MM.1S (cell line): Measurements from ENCODE around the gene COPS8.
A peak's percentile ranks its signal among the peaks of the same experiment; 100 is the strongest.

ENCODE experiments used
- DNase-seq: peaks from one replicate; pipeline ENCODE4 v3.0.0-alpha.2; 2015
- H2AFZ ChIP-seq: fragments of 300-600 bp; sonication (generic); 2 replicates; pipeline ENCODE4 v1.6.0; 2016; ENCODE audit warnings: antibody characterized with exemption, low read length
- H3F3A ChIP-seq: fragments of 300-600 bp; sonication (generic); 2 replicates; pipeline ENCODE4 v1.6.1; 2016; ENCODE audit warnings: mild to moderate bottlenecking, antibody characterized with exemption, low read length, moderate library complexity, mixed read lengths; ENCODE audit not compliant: insufficient read depth
- H3K27ac ChIP-seq: fragments of 300-600 bp; sonication (generic); 2 replicates; pipeline ENCODE4 v1.5.1; 2016; ENCODE audit warnings: mild to moderate bottlenecking, low read length
- H3K27me3 ChIP-seq: fragments of 300-600 bp; sonication (generic); replicated peaks from 2 replicates; pipeline ENCODE4 v1.6.0; 2016; ENCODE audit warnings: low read length; ENCODE audit not compliant: insufficient read depth
- H3K36me3 ChIP-seq: fragments of 300-600 bp; sonication (generic); replicated peaks from 2 replicates; pipeline ENCODE4 v1.6.1; 2016; ENCODE audit warnings: mild to moderate bottlenecking, low read length, mixed read lengths; ENCODE audit not compliant: insufficient read depth
- H3K4me1 ChIP-seq: fragments of 300-600 bp; sonication (generic); 2 replicates; pipeline ENCODE4 v1.6.1; 2016; ENCODE audit warnings: low read length, mixed read lengths
- H3K4me2 ChIP-seq: fragments of 300-600 bp; sonication (generic); 2 replicates; pipeline ENCODE4 v1.6.0; 2016; ENCODE audit warnings: low read depth, low read length
- H3K4me3 ChIP-seq: fragments of 300-600 bp; sonication (generic); 2 replicates; pipeline ENCODE4 v1.5.1; 2016; ENCODE audit warnings: low read length, mixed read lengths
- H3K79me2 ChIP-seq: fragments of 300-600 bp; sonication (generic); 2 replicates; pipeline ENCODE4 v1.6.1; 2016; ENCODE audit warnings: mixed run types, low read length, mixed read lengths
- H3K9ac ChIP-seq: fragments of 300-600 bp; sonication (generic); 2 replicates; pipeline ENCODE4 v1.6.1; 2016; ENCODE audit warnings: low read length, mixed read lengths
- H3K9me2 ChIP-seq: fragments of 300-600 bp; sonication (generic); replicated peaks from 2 replicates; pipeline ENCODE4 v1.6.1; 2016; ENCODE audit warnings: mild to moderate bottlenecking, low read length, mixed read lengths; ENCODE audit not compliant: insufficient read depth
- H3K9me3 ChIP-seq: fragments of 300-600 bp; sonication (generic); replicated peaks from 2 replicates; pipeline ENCODE4 v1.6.1; 2016; ENCODE audit warnings: mild to moderate bottlenecking, low read length, mixed read lengths; ENCODE audit not compliant: insufficient read depth
- H4K20me1 ChIP-seq: fragments of 300-600 bp; sonication (generic); 2 replicates; pipeline ENCODE4 v1.6.1; 2016; ENCODE audit warnings: mild to moderate bottlenecking, low read length, moderate library complexity, mixed read lengths; ENCODE audit not compliant: insufficient read depth
- EZH2 ChIP-seq: fragments of 300-600 bp; sonication (generic); optimal IDR thresholded peaks from 2 replicates; pipeline ENCODE3; 2017; ENCODE audit warnings: low read depth, mild to moderate bottlenecking, antibody characterized with exemption, low read length, mixed read lengths
- EZH2phosphoT487 ChIP-seq: fragments of 300-600 bp; sonication (generic); IDR thresholded peaks from 2 replicates; pipeline ENCODE4 v1.6.1; 2018; ENCODE audit warnings: antibody characterized with exemption, low read length
- TF ChIP-seq, protein P1 (sequence below): fragments of 300-600 bp; sonication (generic); IDR thresholded peaks from 2 replicates; pipeline ENCODE4 v1.5.1; 2016; ENCODE audit warnings: antibody characterized with exemption, low read length, mixed read lengths

COPS8 gene

DNA sequence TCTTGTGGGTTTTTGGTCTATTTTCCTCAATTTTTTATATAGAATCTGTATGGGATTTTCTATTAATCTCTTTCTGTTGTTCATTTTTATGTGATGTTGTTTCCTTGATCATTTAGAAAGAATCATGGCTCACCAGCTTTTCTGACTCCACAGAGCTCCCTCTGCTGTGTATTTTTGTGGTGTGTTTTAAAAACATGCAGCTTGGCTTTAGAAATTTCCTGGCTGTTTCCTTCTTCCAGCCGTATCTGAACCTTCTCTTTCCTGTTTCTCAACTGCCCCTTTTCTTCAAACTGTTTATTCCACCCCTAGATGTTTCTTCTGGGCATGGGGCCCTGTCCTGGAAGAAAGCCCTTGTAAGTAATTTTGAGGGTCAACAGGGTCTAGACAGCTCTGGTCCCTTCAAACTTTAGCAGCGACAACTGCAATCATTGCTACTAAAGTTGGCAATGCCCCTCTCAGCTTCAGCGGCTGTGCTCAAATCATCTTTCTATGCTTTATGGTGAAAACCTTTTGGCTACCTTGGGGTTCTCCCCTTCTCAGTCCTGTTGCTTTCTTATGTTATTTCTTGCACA lies 17.6 kb upstream of the COPS8 start:
- H4K20me1 ChIP-seq, result no peaks in the 10 kb centered on the region
- H3K36me3 ChIP-seq, result no peaks in the 10 kb centered on the region
- no peak for TF ChIP-seq EZH2phosphoT487
- no peak for TF ChIP-seq EZH2
- H3K9ac ChIP-seq, result no peak overlapping the region
- H3K4me2 ChIP-seq, result no peak overlapping the region
- H3F3A ChIP-seq, result no peaks in the 10 kb centered on the region
- H3K79me2 ChIP-seq, result no peaks in the 10 kb centered on the region
- H3K4me3 ChIP-seq, result no peak overlapping the region
- H3K9me2 ChIP-seq, result no peaks in the 10 kb centered on the region
- no peaks in the 10 kb centered on the region for H3K4me1 ChIP-seq
- no peak for DNase-seq
- H2AFZ ChIP-seq, result no peak overlapping the region
- no peaks in the 10 kb centered on the region for H3K27me3 ChIP-seq
- no peak overlapping the region for H3K27ac ChIP-seq
- no peaks in the 10 kb centered on the region for H3K9me3 ChIP-seq

DNA sequence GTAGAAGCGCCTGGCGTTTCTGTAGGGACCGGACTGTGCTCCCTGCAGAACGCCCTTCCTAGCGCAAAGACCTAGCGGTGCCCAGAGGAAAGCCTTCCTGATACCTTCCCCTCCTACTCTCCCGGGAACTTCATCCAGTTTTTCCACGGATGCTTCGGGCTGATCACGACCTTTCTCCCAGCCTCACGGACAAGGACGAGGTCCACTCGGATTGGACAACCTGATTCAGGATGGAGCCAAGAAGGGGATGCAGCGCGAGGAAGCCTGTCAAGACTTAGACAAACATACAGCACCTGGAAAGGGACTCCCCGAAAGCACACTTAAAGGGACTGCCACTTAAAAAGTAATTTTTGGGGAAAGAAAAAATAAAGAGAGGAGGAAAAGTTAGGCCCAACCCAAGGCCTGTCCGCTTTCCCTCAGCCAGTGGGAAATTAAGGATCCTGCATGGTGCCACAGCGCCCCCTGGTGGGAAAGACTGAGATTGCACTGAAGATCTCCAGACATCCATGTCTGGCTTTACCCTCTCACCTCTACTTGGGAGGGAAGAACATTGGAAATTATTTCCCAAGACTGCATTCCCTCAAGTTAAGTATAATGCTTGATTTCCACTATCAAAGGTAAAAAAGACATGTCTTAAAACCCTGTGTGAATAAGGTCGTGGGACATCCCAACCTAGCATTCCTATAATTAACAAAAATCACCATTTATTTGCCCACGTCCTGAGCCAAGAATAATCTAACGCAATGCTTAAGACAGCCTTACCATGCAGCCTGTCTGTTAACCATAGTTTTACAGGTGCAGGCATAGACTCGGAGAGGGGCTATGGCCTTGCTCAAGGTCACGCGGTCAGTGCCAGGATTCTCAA lies 13.4 kb upstream of the COPS8 start:
- no peak overlapping the region for H3K4me2 ChIP-seq
- H3K27me3 ChIP-seq, result no peaks in the 10 kb centered on the region
- no peak overlapping the region for H3K4me3 ChIP-seq
- no peaks in the 10 kb centered on the region for H3K9me2 ChIP-seq
- H4K20me1 ChIP-seq, result no peaks in the 10 kb centered on the region
- H3K36me3 ChIP-seq, result no peaks in the 10 kb centered on the region
- H3K9ac ChIP-seq, result no peak overlapping the region
- H2AFZ ChIP-seq, result no peak overlapping the region
- TF ChIP-seq EZH2phosphoT487, result no peak
- TF ChIP-seq, protein P1, sequence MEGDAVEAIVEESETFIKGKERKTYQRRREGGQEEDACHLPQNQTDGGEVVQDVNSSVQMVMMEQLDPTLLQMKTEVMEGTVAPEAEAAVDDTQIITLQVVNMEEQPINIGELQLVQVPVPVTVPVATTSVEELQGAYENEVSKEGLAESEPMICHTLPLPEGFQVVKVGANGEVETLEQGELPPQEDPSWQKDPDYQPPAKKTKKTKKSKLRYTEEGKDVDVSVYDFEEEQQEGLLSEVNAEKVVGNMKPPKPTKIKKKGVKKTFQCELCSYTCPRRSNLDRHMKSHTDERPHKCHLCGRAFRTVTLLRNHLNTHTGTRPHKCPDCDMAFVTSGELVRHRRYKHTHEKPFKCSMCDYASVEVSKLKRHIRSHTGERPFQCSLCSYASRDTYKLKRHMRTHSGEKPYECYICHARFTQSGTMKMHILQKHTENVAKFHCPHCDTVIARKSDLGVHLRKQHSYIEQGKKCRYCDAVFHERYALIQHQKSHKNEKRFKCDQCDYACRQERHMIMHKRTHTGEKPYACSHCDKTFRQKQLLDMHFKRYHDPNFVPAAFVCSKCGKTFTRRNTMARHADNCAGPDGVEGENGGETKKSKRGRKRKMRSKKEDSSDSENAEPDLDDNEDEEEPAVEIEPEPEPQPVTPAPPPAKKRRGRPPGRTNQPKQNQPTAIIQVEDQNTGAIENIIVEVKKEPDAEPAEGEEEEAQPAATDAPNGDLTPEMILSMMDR, result peak; percentile 90
- peak; percentile 40 for DNase-seq
- H3K9me3 ChIP-seq, result no peaks in the 10 kb centered on the region
- H3K27ac ChIP-seq, result no peak overlapping the region
- no peaks in the 10 kb centered on the region for H3K4me1 ChIP-seq
- H3F3A ChIP-seq, result no peaks in the 10 kb centered on the region
- no peaks in the 10 kb centered on the region for H3K79me2 ChIP-seq

DNA sequence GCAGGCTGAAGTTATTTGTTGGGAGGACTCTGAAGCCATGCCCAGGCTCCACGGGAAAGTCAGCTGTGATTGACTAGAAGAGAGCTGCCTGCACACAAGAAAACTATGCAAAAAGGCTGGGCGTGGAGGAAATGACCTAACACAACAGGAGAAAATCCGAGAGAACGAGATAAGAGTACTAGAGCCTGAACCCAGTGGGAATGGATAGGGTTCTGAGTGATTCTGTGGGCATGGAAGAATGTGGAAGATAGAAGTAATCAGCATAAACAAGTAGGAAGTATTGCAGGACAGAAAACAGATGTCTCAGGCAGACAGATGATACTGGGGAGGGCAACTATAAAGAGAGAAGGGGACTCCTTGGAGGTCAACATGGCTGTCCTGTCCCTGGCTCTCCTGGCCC lies 12.1 kb upstream of the COPS8 start:
- Histone ChIP-seq H4K20me1 (no peaks in the 10 kb centered on the region), H3K27me3 (no peaks in the 10 kb centered on the region), H3K9ac (no peak overlapping the region), H3K9me3 (no peaks in the 10 kb centered on the region), H3K4me1 (no peaks in the 10 kb centered on the region), H3K27ac (no peak overlapping the region), H2AFZ (no peak overlapping the region), H3K36me3 (no peaks in the 10 kb centered on the region), H3F3A (no peaks in the 10 kb centered on the region), H3K9me2 (no peaks in the 10 kb centered on the region), H3K4me2 (no peak overlapping the region), H3K79me2 (no peaks in the 10 kb centered on the region), H3K4me3 (no peak overlapping the region)
- TF ChIP-seq EZH2phosphoT487 (no peak), EZH2 (no peak)
- TF ChIP-seq, protein P1, result no peak
- no peak for DNase-seq
